Skeletal muscle satellite cell (primary cell): ENCODE measurements around the gene SDK2.

Experiments used
- H3K27me3 ChIP-seq: 2 replicates; pipeline ENCODE4 v1.7.0; 2013; ENCODE audit warnings: low read length; ENCODE audit not compliant: control insufficient read depth, insufficient read depth
- H3K36me3 ChIP-seq: 2 replicates; pipeline ENCODE4 v1.7.0; 2013; ENCODE audit warnings: mild to moderate bottlenecking, control low read depth, low read length; ENCODE audit not compliant: insufficient read depth
- H3K4me1 ChIP-seq: 2 replicates; pipeline ENCODE4 v1.7.0; 2013; ENCODE audit warnings: low read length; ENCODE audit not compliant: control insufficient read depth, insufficient read depth
- H3K4me2 ChIP-seq: 2 replicates; pipeline ENCODE4 v1.7.0; 2013; ENCODE audit warnings: mild to moderate bottlenecking, low read length
- H3K4me3 ChIP-seq: 2 replicates; pipeline ENCODE4 v1.7.0; 2013; ENCODE audit warnings: low read length
- H3K9ac ChIP-seq: 2 replicates; pipeline ENCODE4 v1.7.0; 2013; ENCODE audit warnings: mild to moderate bottlenecking, low read depth, low read length, moderate library complexity
- H3K9me3 ChIP-seq: replicated peaks from 2 replicates; pipeline ENCODE4 v1.7.0; 2013; ENCODE audit warnings: mild to moderate bottlenecking, control low read depth, low read length

The SDK2 gene

GRCh38 chr17:73641826-73642600 lies 2.2 kb downstream of the SDK2 start:
- Histone ChIP-seq H3K27me3 (peaks cover 50% of the 10 kb centered on the region), H3K4me1 (no peaks in the 10 kb centered on the region), H3K36me3 (no peaks in the 10 kb centered on the region), H3K4me2 (no peak overlapping the region), H3K4me3 (no peak overlapping the region), H3K9me3 (no peaks in the 10 kb centered on the region), H3K9ac (no peak overlapping the region)

- Histone ChIP-seq H3K4me2 (no peak overlapping the region), H3K4me3 (no peak overlapping the region), H3K9ac (no peak overlapping the region), H3K27me3 (peaks cover 39% of the 10 kb centered on the region), H3K4me1 (no peaks in the 10 kb centered on the region), H3K9me3 (no peaks in the 10 kb centered on the region), H3K36me3 (no peaks in the 10 kb centered on the region)
Observed at GRCh38 chr17:73640691-73641090, 3.6 kb downstream of the SDK2 start.

GRCh38 chr17:73639932-73640331 lies 4.3 kb downstream of the SDK2 start:
- Histone ChIP-seq H3K4me3 (no peak overlapping the region), H3K4me1 (no peaks in the 10 kb centered on the region), H3K36me3 (no peaks in the 10 kb centered on the region), H3K4me2 (no peak overlapping the region), H3K9ac (no peak overlapping the region), H3K9me3 (no peaks in the 10 kb centered on the region), H3K27me3 (peaks cover 34% of the 10 kb centered on the region)

GRCh38 chr17:73639322-73639721 lies 4.9 kb downstream of the SDK2 start:
- Histone ChIP-seq H3K4me1 (no peaks in the 10 kb centered on the region), H3K4me2 (no peak overlapping the region), H3K36me3 (no peaks in the 10 kb centered on the region), H3K27me3 (peaks cover 31% of the 10 kb centered on the region), H3K9ac (no peak overlapping the region), H3K4me3 (no peak overlapping the region), H3K9me3 (no peaks in the 10 kb centered on the region)

DNA sequence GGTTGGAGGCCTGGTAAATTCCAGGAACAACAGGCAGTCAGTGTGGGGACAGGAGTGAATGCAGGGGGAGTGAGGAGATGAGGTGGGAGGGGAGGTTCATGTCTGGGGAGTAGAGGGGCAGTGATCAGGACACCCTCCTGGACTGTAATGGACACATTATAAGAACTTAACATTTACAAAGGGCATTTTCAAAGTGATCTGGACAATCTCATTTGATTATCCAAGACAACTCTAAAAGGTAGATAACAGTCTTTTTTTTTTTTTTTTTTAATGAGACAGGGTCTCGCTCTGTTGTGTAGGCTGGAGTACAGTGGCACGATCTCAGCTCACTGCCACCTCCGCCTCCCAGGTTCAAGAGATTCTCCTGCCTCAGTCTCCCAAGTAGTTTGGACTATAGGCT lies 5.7 kb downstream of the SDK2 start:
- H3K9ac ChIP-seq = no peak overlapping the region

GRCh38 chr17:73637866-73638265 lies 6.4 kb downstream of the SDK2 start:
- H3K27me3 ChIP-seq = peaks cover 18% of the 10 kb centered on the region
- H3K9ac ChIP-seq = no peak overlapping the region
- no peak overlapping the region for H3K4me3 ChIP-seq
- H3K36me3 ChIP-seq = no peaks in the 10 kb centered on the region
- no peaks in the 10 kb centered on the region for H3K4me1 ChIP-seq
- no peak overlapping the region for H3K4me2 ChIP-seq
- H3K9me3 ChIP-seq = no peaks in the 10 kb centered on the region

More for the DNA sequence above, 5.7 kb downstream of the SDK2 start:
- no peak overlapping the region for H3K4me2 ChIP-seq
- no peaks in the 10 kb centered on the region for H3K4me1 ChIP-seq
- H3K4me3 ChIP-seq = no peak overlapping the region
- H3K36me3 ChIP-seq = no peaks in the 10 kb centered on the region
- H3K9me3 ChIP-seq = no peaks in the 10 kb centered on the region
- H3K27me3 ChIP-seq = peaks cover 25% of the 10 kb centered on the region

GRCh38 chr17:73635101-73635817 lies 9.0 kb downstream of the SDK2 start:
- no peak overlapping the region for H3K4me3 ChIP-seq
- H3K9ac ChIP-seq = no peak overlapping the region
- H3K9me3 ChIP-seq = no peaks in the 10 kb centered on the region
- peaks cover under 1% of the 10 kb centered on the region for H3K27me3 ChIP-seq
- no peaks in the 10 kb centered on the region for H3K4me1 ChIP-seq
- no peak overlapping the region for H3K4me2 ChIP-seq
- H3K36me3 ChIP-seq = no peaks in the 10 kb centered on the region

GRCh38 chr17:73634629-73635028 lies 9.6 kb downstream of the SDK2 start:
- no peaks in the 10 kb centered on the region for H3K27me3 ChIP-seq
- no peaks in the 10 kb centered on the region for H3K4me1 ChIP-seq
- H3K4me2 ChIP-seq = no peak overlapping the region
- H3K9ac ChIP-seq = no peak overlapping the region
- H3K4me3 ChIP-seq = no peak overlapping the region
- H3K36me3 ChIP-seq = no peaks in the 10 kb centered on the region
- H3K9me3 ChIP-seq = no peaks in the 10 kb centered on the region

GRCh38 chr17:73633736-73634135 lies 10.5 kb downstream of the SDK2 start:
- H3K9me3 ChIP-seq = no peaks in the 10 kb centered on the region
- H3K4me1 ChIP-seq = no peaks in the 10 kb centered on the region
- H3K36me3 ChIP-seq = no peaks in the 10 kb centered on the region
- no peak overlapping the region for H3K4me2 ChIP-seq
- H3K9ac ChIP-seq = no peak overlapping the region
- H3K4me3 ChIP-seq = no peak overlapping the region
- no peaks in the 10 kb centered on the region for H3K27me3 ChIP-seq

GRCh38 chr17:73632513-73632912 lies 11.7 kb downstream of the SDK2 start:
- Histone ChIP-seq H3K9me3 (peaks cover 5% of the 10 kb centered on the region), H3K27me3 (no peaks in the 10 kb centered on the region), H3K4me3 (no peak overlapping the region), H3K9ac (no peak overlapping the region), H3K36me3 (no peaks in the 10 kb centered on the region), H3K4me1 (no peaks in the 10 kb centered on the region), H3K4me2 (no peak overlapping the region)

GRCh38 chr17:73630965-73631595 lies 13.2 kb downstream of the SDK2 start:
- no peaks in the 10 kb centered on the region for H3K27me3 ChIP-seq
- no peak overlapping the region for H3K4me2 ChIP-seq
- peaks cover 5% of the 10 kb centered on the region for H3K9me3 ChIP-seq
- H3K36me3 ChIP-seq = no peaks in the 10 kb centered on the region
- no peak overlapping the region for H3K9ac ChIP-seq
- no peaks in the 10 kb centered on the region for H3K4me1 ChIP-seq
- no peak overlapping the region for H3K4me3 ChIP-seq
